Upper lobe of left lung (tissue), 4 donors: Measurements from ENCODE around the gene DEFB123.

ENCODE experiments used
- CTCF ChIP-seq, 6 experiments: fragments of 450-650 bp in 4 of 6; fragments of 200-600 bp in 2 of 6; sonication (generic) in 2 of 6; IDR thresholded peaks; one replicate each; pipeline ENCODE4 v1.5.1; 2016 to 2019; ENCODE audit warnings: antibody characterized with exemption in 6 of 6
- EP300 ChIP-seq, 4 donors: sonication (generic); formaldehyde crosslinking; IDR thresholded peaks; one replicate each; pipeline ENCODE4 v1.5.1; 2017; ENCODE audit warnings: antibody characterized with exemption in 4 of 4, control low read depth in 2 of 4
- POLR2A ChIP-seq, 4 donors: fragments of 450-650 bp; IDR thresholded peaks; one replicate each; pipeline ENCODE4 v1.5.1; 2016 to 2017; ENCODE audit warnings: antibody characterized with exemption in 4 of 4, mild to moderate bottlenecking in 2 of 4
- POLR2AphosphoS5 ChIP-seq, 2 donors: sonication (generic); formaldehyde crosslinking; IDR thresholded peaks; one replicate each; pipeline ENCODE4 v1.5.1; 2017; ENCODE audit warnings: antibody characterized with exemption in 2 of 2

- TF ChIP-seq POLR2A (IDR thresholded peaks at IDR 0.05) (no peak), CTCF (IDR thresholded peaks at IDR 0.05) (no peak), EP300 (IDR thresholded peaks at IDR 0.05) (no peak), POLR2AphosphoS5 (IDR thresholded peaks at IDR 0.05) (no peak)
These were observed 47.6 kb upstream of the DEFB123 start for GRCh38 chr20:31392836-31393235.
